ENCODE data around the gene WIF1. TPM values are rescaled to one million over a fixed set of nuclear protein-coding genes. Genes with fewer than 3 reads are reported as not detected.
A peak's percentile ranks its signal among the peaks of the same experiment; 100 is the strongest.

Gene WIF1, protein sequence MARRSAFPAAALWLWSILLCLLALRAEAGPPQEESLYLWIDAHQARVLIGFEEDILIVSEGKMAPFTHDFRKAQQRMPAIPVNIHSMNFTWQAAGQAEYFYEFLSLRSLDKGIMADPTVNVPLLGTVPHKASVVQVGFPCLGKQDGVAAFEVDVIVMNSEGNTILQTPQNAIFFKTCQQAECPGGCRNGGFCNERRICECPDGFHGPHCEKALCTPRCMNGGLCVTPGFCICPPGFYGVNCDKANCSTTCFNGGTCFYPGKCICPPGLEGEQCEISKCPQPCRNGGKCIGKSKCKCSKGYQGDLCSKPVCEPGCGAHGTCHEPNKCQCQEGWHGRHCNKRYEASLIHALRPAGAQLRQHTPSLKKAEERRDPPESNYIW
- not detected for total RNA-seq

DNA sequence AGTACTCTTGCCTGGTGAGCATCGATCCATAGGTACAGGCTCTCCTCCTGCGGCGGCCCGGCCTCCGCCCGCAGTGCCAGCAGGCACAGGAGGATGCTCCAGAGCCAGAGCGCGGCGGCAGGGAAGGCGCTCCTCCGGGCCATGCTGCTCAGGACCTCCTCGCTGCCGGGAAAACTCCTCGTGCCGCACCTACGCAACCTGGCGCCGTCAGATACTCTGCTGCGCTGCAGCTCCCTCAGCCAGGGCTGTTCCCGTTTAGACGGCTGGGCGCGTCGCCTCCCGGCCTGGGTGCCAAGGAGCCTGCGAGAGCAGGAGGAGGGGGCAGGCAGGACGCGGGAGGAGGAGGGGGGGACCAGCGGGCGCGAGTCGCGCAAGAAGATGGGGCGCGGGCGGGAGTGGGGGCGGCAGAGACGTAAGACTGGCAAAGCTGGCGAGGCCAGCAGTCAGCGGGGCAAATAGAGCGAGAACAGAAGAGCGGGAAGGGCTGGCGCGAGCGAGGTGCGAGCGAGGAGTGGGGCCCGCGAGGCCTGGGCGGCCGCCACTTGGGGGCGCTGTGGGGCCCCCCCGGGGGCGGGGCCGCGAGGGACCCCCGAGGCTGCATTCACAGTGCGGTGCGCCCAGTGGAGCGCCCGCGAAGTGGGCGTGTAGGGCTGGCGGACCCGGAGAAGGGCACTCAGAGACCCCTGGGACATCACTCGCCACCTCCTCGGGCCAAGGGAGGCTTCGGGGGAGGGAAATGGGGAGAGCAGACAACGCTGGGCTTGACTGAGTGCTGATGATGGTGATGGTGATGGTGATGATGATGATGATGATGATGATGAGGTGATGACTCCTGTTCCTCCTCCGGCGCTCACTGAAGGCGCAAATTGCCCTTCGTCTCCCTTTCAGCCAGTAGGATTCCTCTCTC is at the start of gene WIF1:
TSS of gene WIF1 (minus strand) at position 257 of the 907 bp plus-strand sequence. CDS start at position 143, 114 bp downstream.
- intact Hi-C loops (cut with DNase I) = no loop called here
- Histone ChIP-seq H3K4me1 (peaks cover 0 to 9% of the 10 kb centered on the region in 2 donors), H3K36me3 (no peaks in the 10 kb centered on the region), H3K4me3 (replicated peaks in 1 of 3) (peak within 1 kb of the TSS in 1 of 3 donors; percentile 7), H3K27me3 (peaks cover 11% of the 10 kb centered on the region), H3K27ac (no peak within 1 kb of the TSS), H3K9me3 (no peaks in the 10 kb centered on the region)
- TF ChIP-seq, protein P1, sequence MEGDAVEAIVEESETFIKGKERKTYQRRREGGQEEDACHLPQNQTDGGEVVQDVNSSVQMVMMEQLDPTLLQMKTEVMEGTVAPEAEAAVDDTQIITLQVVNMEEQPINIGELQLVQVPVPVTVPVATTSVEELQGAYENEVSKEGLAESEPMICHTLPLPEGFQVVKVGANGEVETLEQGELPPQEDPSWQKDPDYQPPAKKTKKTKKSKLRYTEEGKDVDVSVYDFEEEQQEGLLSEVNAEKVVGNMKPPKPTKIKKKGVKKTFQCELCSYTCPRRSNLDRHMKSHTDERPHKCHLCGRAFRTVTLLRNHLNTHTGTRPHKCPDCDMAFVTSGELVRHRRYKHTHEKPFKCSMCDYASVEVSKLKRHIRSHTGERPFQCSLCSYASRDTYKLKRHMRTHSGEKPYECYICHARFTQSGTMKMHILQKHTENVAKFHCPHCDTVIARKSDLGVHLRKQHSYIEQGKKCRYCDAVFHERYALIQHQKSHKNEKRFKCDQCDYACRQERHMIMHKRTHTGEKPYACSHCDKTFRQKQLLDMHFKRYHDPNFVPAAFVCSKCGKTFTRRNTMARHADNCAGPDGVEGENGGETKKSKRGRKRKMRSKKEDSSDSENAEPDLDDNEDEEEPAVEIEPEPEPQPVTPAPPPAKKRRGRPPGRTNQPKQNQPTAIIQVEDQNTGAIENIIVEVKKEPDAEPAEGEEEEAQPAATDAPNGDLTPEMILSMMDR (IDR thresholded peaks at IDR 0.05) = no peak
- TF ChIP-seq POLR2A (IDR thresholded peaks at IDR 0.05) = no peak
- 6 to 14% methylated on average over 35 to 54 of the region's 73 CpGs for WGBS, 2 donors
- DNase-seq = peak; percentile 16 to 23

DNA sequence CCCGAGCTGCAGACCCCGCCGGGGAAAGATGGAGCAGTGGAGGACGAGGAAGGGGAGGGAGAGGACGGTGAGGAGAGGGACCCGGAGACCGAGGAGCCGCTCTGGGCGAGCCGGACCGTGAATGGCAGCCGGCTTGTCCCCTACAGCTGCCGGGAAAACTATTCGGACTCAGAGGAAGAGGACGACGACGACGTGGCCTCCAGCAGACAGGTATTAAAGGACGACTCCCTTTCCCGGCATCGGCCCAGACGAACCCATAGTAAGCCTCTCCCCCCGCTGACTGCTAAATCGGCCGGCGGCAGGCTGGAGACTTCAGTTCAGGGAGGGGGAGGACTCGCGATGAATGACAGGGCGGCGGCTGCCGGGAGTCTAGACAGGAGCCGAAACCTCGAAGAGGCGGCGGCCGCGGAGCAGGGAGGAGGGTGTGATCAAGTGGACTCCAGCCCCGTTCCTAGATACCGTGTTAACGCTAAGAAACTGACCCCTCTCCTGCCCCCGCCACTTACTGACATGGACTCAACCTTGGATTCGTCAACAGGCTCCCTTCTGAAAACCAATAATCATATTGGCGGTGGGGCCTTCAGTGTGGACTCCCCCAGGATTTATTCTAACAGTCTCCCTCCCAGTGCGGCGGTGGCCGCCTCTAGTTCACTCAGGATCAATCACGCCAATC is 49.2 kb upstream of the WIF1 start:
- peak overlapping the region; percentile 85 to 96 (median 90) for H3K4me3 ChIP-seq (replicated peaks in 1 of 3)
- DNase-seq = peak; percentile 55 to 59
- H3K9me3 ChIP-seq = no peaks in the 10 kb centered on the region
- WGBS, 2 donors = 0 to 1% methylated on average over 32 to 35 of the region's 47 CpGs
- peak overlapping the region; percentile 91 to 94 (median 93) for H3K27ac ChIP-seq
- TF ChIP-seq, protein P1 (IDR thresholded peaks at IDR 0.05) = no peak
- peak in 1 of 2 donors; percentile 4 for TF ChIP-seq POLR2A (IDR thresholded peaks at IDR 0.05)
- H3K36me3 ChIP-seq = no peaks in the 10 kb centered on the region
- H3K27me3 ChIP-seq = no peaks in the 10 kb centered on the region
- intact Hi-C loops (cut with DNase I) = no loop called here
- peaks cover 29 to 31% of the 10 kb centered on the region in 2 donors for H3K4me1 ChIP-seq

DNA sequence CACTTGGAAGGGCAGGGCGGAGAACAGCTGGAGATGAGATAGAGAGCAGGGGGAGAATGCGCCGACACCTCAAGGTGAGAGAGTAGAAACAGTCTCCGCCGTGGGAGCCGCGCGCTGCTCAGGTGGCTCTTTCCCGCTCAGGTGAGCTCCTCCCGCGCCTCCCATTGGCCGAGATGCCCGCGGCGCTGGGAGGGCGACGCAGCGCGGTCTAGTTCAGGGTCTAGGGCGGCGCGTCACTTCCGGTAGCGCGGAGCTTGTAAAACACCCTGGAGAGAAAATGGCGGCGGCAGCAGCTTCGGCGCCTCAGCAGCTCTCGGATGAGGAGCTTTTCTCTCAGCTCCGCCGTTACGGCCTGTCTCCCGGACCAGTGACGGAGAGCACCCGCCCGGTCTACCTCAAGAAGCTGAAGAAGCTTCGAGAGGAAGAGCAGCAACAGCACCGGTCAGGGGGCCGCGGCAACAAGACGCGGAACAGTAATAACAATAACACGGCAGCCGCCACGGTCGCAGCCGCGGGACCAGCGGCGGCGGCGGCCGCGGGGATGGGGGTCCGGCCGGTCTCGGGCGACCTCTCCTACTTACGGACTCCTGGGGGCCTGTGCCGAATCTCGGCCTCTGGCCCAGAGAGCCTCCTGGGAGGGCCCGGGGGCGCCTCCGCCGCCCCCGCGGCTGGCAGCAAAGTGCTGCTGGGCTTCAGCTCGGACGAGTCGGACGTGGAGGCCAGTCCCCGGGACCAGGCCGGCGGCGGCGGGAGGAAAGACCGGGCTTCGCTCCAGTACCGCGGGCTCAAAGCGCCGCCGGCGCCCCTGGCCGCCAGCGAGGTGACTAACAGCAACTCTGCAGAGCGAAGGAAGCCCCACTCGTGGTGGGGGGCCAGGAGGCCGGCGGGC is 48.5 kb upstream of the WIF1 start, which contains the start of gene LEMD3:
TSS of gene LEMD3 (plus strand) at position 264 of the 889 bp plus-strand sequence. CDS start at position 278, 14 bp downstream.
- peak; percentile 97 to 98 for DNase-seq
- peaks cover 29 to 31% of the 10 kb centered on the region in 2 donors for H3K4me1 ChIP-seq
- no peaks in the 10 kb centered on the region for H3K27me3 ChIP-seq
- WGBS, 2 donors = 0 to 1% methylated on average over 24 to 30 of the region's 91 CpGs
- no peaks in the 10 kb centered on the region for H3K36me3 ChIP-seq
- peak within 1 kb of the TSS; percentile 91 to 94 (median 93) for H3K27ac ChIP-seq
- peak within 1 kb of the TSS; percentile 85 to 96 (median 90) for H3K4me3 ChIP-seq (replicated peaks in 1 of 3)
- no peaks in the 10 kb centered on the region for H3K9me3 ChIP-seq
- intact Hi-C loops (cut with DNase I) = no loop called here
- TF ChIP-seq, protein P1 (IDR thresholded peaks at IDR 0.05) = peak in 1 of 6 experiments; percentile 9
- peak; percentile 74 to 95 for TF ChIP-seq POLR2A (IDR thresholded peaks at IDR 0.05)

DNA sequence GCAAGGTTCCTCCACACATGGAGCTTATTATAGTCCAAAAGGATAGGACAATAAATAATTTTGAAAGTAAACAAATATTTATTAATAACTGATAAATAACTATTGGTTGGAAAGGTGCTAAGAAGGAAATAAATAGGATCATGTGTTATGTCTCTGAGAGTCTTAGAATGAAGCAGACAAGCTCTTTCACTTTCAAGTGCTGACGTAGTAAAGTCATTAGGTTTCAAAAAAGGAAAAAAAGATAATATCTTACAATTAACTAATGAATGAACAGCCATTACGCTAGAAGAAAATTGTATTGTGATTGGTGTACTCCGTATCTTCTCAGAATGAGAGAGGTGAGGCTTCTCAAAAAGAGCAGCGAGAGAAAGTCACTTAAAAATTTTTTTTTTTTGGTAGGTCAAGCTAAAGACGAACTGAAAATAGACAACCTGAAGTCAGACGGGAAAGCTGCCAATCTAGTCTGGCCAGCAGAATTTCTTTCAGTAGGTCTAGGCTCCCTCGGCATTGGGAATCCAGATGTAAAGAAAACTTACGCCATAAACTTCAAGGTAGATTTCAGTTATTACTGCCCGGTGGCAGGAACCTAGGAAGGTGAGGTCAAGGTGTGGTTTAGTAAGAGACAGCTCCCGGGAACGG is 47.7 kb upstream of the WIF1 start:
- Histone ChIP-seq H3K27me3 (no peaks in the 10 kb centered on the region), H3K4me1 (peaks cover 27 to 29% of the 10 kb centered on the region in 2 donors), H3K27ac (peak overlapping the region; percentile 91 to 94 (median 93)), H3K4me3 (replicated peaks in 1 of 3) (peak overlapping the region; percentile 85 to 96 (median 90)), H3K9me3 (no peaks in the 10 kb centered on the region), H3K36me3 (no peaks in the 10 kb centered on the region)
- WGBS, 2 donors = 17% methylated on average over 11 of the region's 11 CpGs
- DNase-seq = no peak
- intact Hi-C loops (cut with DNase I) = no loop called here
- TF ChIP-seq, protein P1 (IDR thresholded peaks at IDR 0.05) = no peak
- TF ChIP-seq POLR2A (IDR thresholded peaks at IDR 0.05) = no peak

Measured in thyroid gland (tissue), 4 donors.